H9 (cell line): ENCODE results near the gene RNF220. TPM values are rescaled to one million over a fixed set of nuclear protein-coding genes. Genes with fewer than 3 reads are reported as not detected.

Experiments
- DNase-seq: peaks from one replicate; pipeline ENCODE4 v3.0.0-alpha.2; 2017
- H2AFZ ChIP-seq: one replicate; pipeline ENCODE4 v1.6.1; 2013; ENCODE audit warnings: mild to moderate bottlenecking, low read length, control low read depth, moderate library complexity
- H2AK5ac ChIP-seq: 2 replicates; pipeline ENCODE4 v1.6.1; 2013; ENCODE audit warnings: low read length, control low read depth, mixed read lengths; ENCODE audit not compliant: insufficient read length
- H2BK120ac ChIP-seq: one replicate; pipeline ENCODE4 v1.6.1; 2013; ENCODE audit warnings: low read depth, mild to moderate bottlenecking, low read length, control low read depth, inconsistent platforms; ENCODE audit not compliant: poor library complexity, severe bottlenecking
- H2BK12ac ChIP-seq: 2 replicates; pipeline ENCODE4 v1.6.1; 2013; ENCODE audit warnings: low read length, control low read depth, mixed read lengths, low read depth; ENCODE audit not compliant: insufficient read length
- H2BK15ac ChIP-seq: 2 replicates; pipeline ENCODE4 v1.6.1; 2013; ENCODE audit warnings: low read depth, low read length, control low read depth
- H2BK20ac ChIP-seq: one replicate; pipeline ENCODE4 v1.6.1; 2013; ENCODE audit warnings: low read depth, mild to moderate bottlenecking, low read length, control low read depth, inconsistent platforms; ENCODE audit not compliant: poor library complexity, severe bottlenecking
- H2BK5ac ChIP-seq: 2 replicates; pipeline ENCODE4 v1.6.1; 2013; ENCODE audit warnings: low read length, control low read depth, mixed read lengths; ENCODE audit not compliant: insufficient read length
- H3K14ac ChIP-seq: 2 replicates; pipeline ENCODE4 v1.6.1; 2013; ENCODE audit warnings: low read length, control low read depth; ENCODE audit not compliant: insufficient read depth
- H3K18ac ChIP-seq: 2 replicates; pipeline ENCODE4 v1.6.1; 2013; ENCODE audit warnings: low read depth, mild to moderate bottlenecking, mixed read lengths, low read length, control low read depth; ENCODE audit not compliant: insufficient read length
- H3K23ac ChIP-seq: 2 replicates; pipeline ENCODE4 v1.6.1; 2013; ENCODE audit warnings: low read length, control low read depth, mixed read lengths, low read depth; ENCODE audit not compliant: insufficient read length
- H3K23me2 ChIP-seq: 2 replicates; pipeline ENCODE4 v1.6.1; 2013; ENCODE audit warnings: low read depth, mild to moderate bottlenecking, mixed read lengths, low read length, control low read depth; ENCODE audit not compliant: insufficient read length, poor library complexity, severe bottlenecking
- H3K27ac ChIP-seq: 2 replicates; pipeline ENCODE4 v1.5.1; 2013; ENCODE audit warnings: low read length, control low read depth, mixed read lengths, low read depth; ENCODE audit not compliant: insufficient read length
- H3K27me3 ChIP-seq: 2 replicates; pipeline ENCODE4 v1.6.1; 2013; ENCODE audit warnings: low read length, control low read depth, inconsistent platforms; ENCODE audit not compliant: insufficient read depth
- H3K4ac ChIP-seq: 2 replicates; pipeline ENCODE4 v1.6.1; 2013; ENCODE audit warnings: low read depth, mild to moderate bottlenecking, control low read depth, inconsistent platforms, low read length, moderate library complexity
- H3K4me1 ChIP-seq: 2 replicates; pipeline ENCODE4 v1.6.1; 2013; ENCODE audit warnings: low read length, control low read depth, inconsistent platforms; ENCODE audit not compliant: insufficient read depth
- H3K4me2 ChIP-seq: 2 replicates; pipeline ENCODE4 v1.6.1; 2013; ENCODE audit warnings: low read length, control low read depth, mixed read lengths; ENCODE audit not compliant: insufficient read length, insufficient read depth
- H3K56ac ChIP-seq: 2 replicates; pipeline ENCODE4 v1.6.1; 2013; ENCODE audit warnings: low read depth, mild to moderate bottlenecking, mixed read lengths, low read length, control low read depth; ENCODE audit not compliant: insufficient read length
- H3K79me1 ChIP-seq: 2 replicates; pipeline ENCODE4 v1.6.1; 2013; ENCODE audit warnings: low read depth, mild to moderate bottlenecking, moderate library complexity, low read length, control low read depth, inconsistent platforms; ENCODE audit not compliant: insufficient read depth, poor library complexity, severe bottlenecking
- H3K79me2 ChIP-seq: 2 replicates; pipeline ENCODE4 v1.6.1; 2013; ENCODE audit warnings: low read length, control low read depth, inconsistent platforms; ENCODE audit not compliant: insufficient read depth
- H3K9ac ChIP-seq: 2 replicates; pipeline ENCODE4 v1.6.1; 2013; ENCODE audit warnings: low read length, control low read depth, mixed read lengths; ENCODE audit not compliant: insufficient read length; ENCODE audit errors: extremely low read depth
- H3K9me3 ChIP-seq: one replicate; pipeline ENCODE4 v1.6.1; 2013; ENCODE audit warnings: low read depth, low read length, inconsistent platforms; ENCODE audit not compliant: control insufficient read depth
- H3T11ph ChIP-seq: one replicate; pipeline ENCODE4 v1.6.1; 2013; ENCODE audit warnings: mild to moderate bottlenecking, low read length, control low read depth, inconsistent platforms
- H4K20me1 ChIP-seq: one replicate; pipeline ENCODE4 v1.6.1; 2013; ENCODE audit not compliant: control insufficient read depth, insufficient read length, insufficient read depth
- H4K5ac ChIP-seq: 2 replicates; pipeline ENCODE4 v1.6.1; 2013; ENCODE audit warnings: low read depth, mild to moderate bottlenecking, mixed read lengths, low read length, control low read depth; ENCODE audit not compliant: insufficient read length
- H4K8ac ChIP-seq: replicated peaks from 2 replicates; pipeline ENCODE4 v1.6.1; 2013; ENCODE audit warnings: low read length, control low read depth, mixed read lengths, low read depth; ENCODE audit not compliant: insufficient read length
- H4K91ac ChIP-seq: 2 replicates; pipeline ENCODE4 v1.6.1; 2013; ENCODE audit warnings: low read depth, mild to moderate bottlenecking, moderate library complexity, mixed read lengths, low read length, control low read depth; ENCODE audit not compliant: insufficient read length
- H3K27ac Mint-ChIP-seq, 3 experiments: 2 replicates in 2 of 3; 3 replicates in 1 of 3; pipeline ENCODE4 v1.8.0; 2020 to 2021; ENCODE audit warnings: mixed read lengths in 3 of 3, mild to moderate bottlenecking in 1 of 3, moderate library complexity in 1 of 3
- H3K27me3 Mint-ChIP-seq: 2 replicates; pipeline ENCODE4 v1.8.0; 2021; ENCODE audit warnings: low read depth, mild to moderate bottlenecking, moderate library complexity, mixed read lengths
- H3K36me3 Mint-ChIP-seq, 3 experiments: 2 replicates in 2 of 3; 3 replicates in 1 of 3; pipeline ENCODE4 v1.8.0; 2020 to 2021; ENCODE audit warnings: low read depth in 3 of 3, mixed read lengths in 3 of 3; ENCODE audit not compliant: insufficient read depth in 1 of 3
- H3K4me1 Mint-ChIP-seq, 2 experiments: 2 replicates each; pipeline ENCODE4 v1.8.0; 2020; ENCODE audit warnings: mixed read lengths in 2 of 2
- H3K4me3 Mint-ChIP-seq, 2 experiments: 2 replicates in 1 of 2; 3 replicates in 1 of 2; pipeline ENCODE4 v1.8.0; 2020 to 2021; ENCODE audit warnings: mild to moderate bottlenecking in 2 of 2, mixed read lengths in 2 of 2, moderate library complexity in 1 of 2
- H3K9me3 Mint-ChIP-seq, 2 experiments: 2 replicates in 1 of 2; 3 replicates in 1 of 2; pipeline ENCODE4 v1.8.0; 2020; ENCODE audit warnings: mild to moderate bottlenecking in 2 of 2, mixed read lengths in 2 of 2, moderate library complexity in 1 of 2
- WGBS: extraction: QIAGEN DNeasy Blood & Tissue Kit; methylation state at CpG from one replicate; pipeline ENCODE4 v1.1.7; 2013; ENCODE audit warnings: missing lambda C conversion rate, low lambda C conversion rate, mixed read lengths; ENCODE audit not compliant: insufficient read length; ENCODE audit errors: extremely low coverage; 5-methylcytosine and 5-hydroxymethylcytosine counted together
- total RNA-seq: library from RNA; stranded (reverse); gene quantifications from 2 replicates; pipeline ENCODE4 v1.2.1, GENCODE V29; 2021
- TF ChIP-seq, protein P1 (sequence below): fragments of 200-600 bp; sonication (generic); conservative IDR thresholded peaks from 3 replicates; pipeline ENCODE4 v1.8.0; 2021; ENCODE audit warnings: antibody characterized with exemption, mild to moderate bottlenecking

Gene RNF220
- total RNA-seq, 1 experiment from 2014 or later: 109 TPM

DNA sequence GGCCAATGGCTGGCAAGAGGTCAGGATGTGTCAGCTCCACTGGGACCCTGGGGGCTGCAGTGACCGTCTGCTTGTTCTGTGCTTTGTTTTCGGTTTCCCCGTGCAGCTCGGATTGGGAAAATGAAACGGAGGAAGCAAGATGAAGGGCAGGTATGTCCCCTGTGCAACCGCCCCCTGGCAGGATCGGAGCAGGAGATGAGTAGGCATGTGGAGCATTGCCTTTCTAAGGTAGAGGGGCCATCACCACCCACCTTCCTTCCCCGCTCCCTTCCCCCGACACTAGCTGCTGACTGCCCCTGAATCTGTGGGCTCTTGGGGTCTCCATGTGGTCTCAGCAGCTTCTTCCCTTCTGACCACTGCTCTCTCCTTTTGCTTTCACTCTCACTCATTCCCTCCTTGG lies 230.4 kb downstream of the RNF220 start:
- no peak overlapping the region for H2AFZ ChIP-seq
- no peak overlapping the region for H4K8ac ChIP-seq
- H3K4me1 ChIP-seq: peaks cover 3% of the 10 kb centered on the region; the same call in 1 of the 2 replicates
- H3K27me3 ChIP-seq: no peaks in the 10 kb centered on the region
- H3K9ac ChIP-seq: no peak overlapping the region
- H3T11ph ChIP-seq: no peak overlapping the region
- H3K36me3 Mint-ChIP-seq: peaks cover 33 to 67% (median 64%) of the 10 kb centered on the region in 3 experiments
- H3K79me2 ChIP-seq: no peaks in the 10 kb centered on the region
- no peaks in the 10 kb centered on the region for H4K20me1 ChIP-seq
- no peak overlapping the region for H3K23ac ChIP-seq
- no peak overlapping the region for H2BK5ac ChIP-seq
- H2BK12ac ChIP-seq: no peak overlapping the region
- H3K23me2 ChIP-seq: peaks cover 11% of the 10 kb centered on the region
- H3K4ac ChIP-seq: no peak overlapping the region
- no peak overlapping the region for H2BK120ac ChIP-seq
- H3K27ac Mint-ChIP-seq: no peak overlapping the region; a peak in 1 of 7 replicates
- H2BK15ac ChIP-seq: no peak overlapping the region
- H3K18ac ChIP-seq: no peak overlapping the region
- TF ChIP-seq, protein P1, sequence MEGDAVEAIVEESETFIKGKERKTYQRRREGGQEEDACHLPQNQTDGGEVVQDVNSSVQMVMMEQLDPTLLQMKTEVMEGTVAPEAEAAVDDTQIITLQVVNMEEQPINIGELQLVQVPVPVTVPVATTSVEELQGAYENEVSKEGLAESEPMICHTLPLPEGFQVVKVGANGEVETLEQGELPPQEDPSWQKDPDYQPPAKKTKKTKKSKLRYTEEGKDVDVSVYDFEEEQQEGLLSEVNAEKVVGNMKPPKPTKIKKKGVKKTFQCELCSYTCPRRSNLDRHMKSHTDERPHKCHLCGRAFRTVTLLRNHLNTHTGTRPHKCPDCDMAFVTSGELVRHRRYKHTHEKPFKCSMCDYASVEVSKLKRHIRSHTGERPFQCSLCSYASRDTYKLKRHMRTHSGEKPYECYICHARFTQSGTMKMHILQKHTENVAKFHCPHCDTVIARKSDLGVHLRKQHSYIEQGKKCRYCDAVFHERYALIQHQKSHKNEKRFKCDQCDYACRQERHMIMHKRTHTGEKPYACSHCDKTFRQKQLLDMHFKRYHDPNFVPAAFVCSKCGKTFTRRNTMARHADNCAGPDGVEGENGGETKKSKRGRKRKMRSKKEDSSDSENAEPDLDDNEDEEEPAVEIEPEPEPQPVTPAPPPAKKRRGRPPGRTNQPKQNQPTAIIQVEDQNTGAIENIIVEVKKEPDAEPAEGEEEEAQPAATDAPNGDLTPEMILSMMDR: no peak
- H3K14ac ChIP-seq: no peak overlapping the region
- no peak overlapping the region for H3K4me2 ChIP-seq
- no peak overlapping the region for H3K27ac ChIP-seq
- no peaks in the 10 kb centered on the region for H3K9me3 ChIP-seq
- DNase-seq: no peak
- no peak overlapping the region for H4K5ac ChIP-seq
- H3K4me1 Mint-ChIP-seq: peaks cover 19 to 21% of the 10 kb centered on the region in 2 experiments
- peaks cover 4% of the 10 kb centered on the region for H3K79me1 ChIP-seq
- no peak overlapping the region for H2AK5ac ChIP-seq
- no peak overlapping the region for H4K91ac ChIP-seq
- H3K4me3 Mint-ChIP-seq: no peak overlapping the region; a peak in 1 of 5 replicates
- H3K56ac ChIP-seq: no peak overlapping the region
- WGBS: no CpG with 5 or more reads among the region's 9 CpGs
- H2BK20ac ChIP-seq: no peak overlapping the region
- peaks cover 1% of the 10 kb centered on the region; the same call in 1 of the 2 replicates for H3K27me3 Mint-ChIP-seq
- no peaks in the 10 kb centered on the region for H3K9me3 Mint-ChIP-seq
